Fibroblast of lung (primary cell): ENCODE results near the gene SPACA1.

ENCODE experiments used
- EZH2 ChIP-seq: IDR thresholded peaks from 2 replicates; pipeline ENCODE4 v1.5.1; 2012; ENCODE audit warnings: low read length, control low read depth, mild to moderate bottlenecking; ENCODE audit errors: missing control alignments
- TF ChIP-seq, protein P1 (sequence below), 2 donors: IDR thresholded peaks in 1 of 2; conservative IDR thresholded peaks in 1 of 2; 1 replicate in 1 of 2; 2 replicates in 1 of 2; pipeline ENCODE4 v1.5.1; 2011 to 2012; ENCODE audit warnings: low read length in 2 of 2, control low read depth in 1 of 2, inconsistent platforms in 1 of 2, low read depth in 1 of 2, mild to moderate bottlenecking in 1 of 2

DNA sequence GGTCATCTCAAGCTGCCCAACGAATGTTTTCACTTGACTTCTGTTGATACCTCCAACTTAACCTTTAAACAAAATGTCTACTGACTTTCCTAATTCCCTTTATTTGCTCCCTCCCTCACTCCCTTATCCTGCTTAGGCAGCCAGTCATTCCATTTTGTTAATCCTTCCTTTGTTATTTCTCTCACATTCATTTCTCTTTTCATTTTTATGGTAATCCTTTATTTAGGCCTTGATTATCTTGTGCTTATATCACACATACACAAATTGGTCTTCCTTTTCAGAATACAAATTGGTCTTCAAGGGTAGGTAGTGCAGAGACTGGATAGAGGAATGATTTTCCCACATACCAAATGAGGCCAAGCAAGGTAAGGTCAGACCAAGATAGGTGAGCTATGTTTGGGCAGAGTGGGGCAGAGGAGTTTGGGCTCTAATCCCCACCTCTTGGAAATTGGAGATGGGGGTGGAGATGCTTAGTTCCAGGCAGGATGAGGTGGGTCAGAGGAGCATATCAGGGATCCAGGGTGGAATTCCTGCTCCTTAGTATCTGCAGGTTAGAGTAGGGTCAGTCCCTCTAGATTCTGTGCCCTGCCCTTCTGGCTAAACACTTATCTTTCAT lies 2.0 kb upstream of the SPACA1 start:
- TF ChIP-seq, protein P1, sequence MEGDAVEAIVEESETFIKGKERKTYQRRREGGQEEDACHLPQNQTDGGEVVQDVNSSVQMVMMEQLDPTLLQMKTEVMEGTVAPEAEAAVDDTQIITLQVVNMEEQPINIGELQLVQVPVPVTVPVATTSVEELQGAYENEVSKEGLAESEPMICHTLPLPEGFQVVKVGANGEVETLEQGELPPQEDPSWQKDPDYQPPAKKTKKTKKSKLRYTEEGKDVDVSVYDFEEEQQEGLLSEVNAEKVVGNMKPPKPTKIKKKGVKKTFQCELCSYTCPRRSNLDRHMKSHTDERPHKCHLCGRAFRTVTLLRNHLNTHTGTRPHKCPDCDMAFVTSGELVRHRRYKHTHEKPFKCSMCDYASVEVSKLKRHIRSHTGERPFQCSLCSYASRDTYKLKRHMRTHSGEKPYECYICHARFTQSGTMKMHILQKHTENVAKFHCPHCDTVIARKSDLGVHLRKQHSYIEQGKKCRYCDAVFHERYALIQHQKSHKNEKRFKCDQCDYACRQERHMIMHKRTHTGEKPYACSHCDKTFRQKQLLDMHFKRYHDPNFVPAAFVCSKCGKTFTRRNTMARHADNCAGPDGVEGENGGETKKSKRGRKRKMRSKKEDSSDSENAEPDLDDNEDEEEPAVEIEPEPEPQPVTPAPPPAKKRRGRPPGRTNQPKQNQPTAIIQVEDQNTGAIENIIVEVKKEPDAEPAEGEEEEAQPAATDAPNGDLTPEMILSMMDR (conservative IDR thresholded peaks at IDR 0.05 in 1 of 2, IDR thresholded peaks at IDR 0.05 in 1 of 2; ENCODE audit: low read depth in 1 of 2, low read length in 2 of 2), result no peak
- TF ChIP-seq EZH2, result no peak
